IMR-90 (cell line): ENCODE measurements around the gene UBE2N. TPM values are rescaled to one million over a fixed set of nuclear protein-coding genes. Genes with fewer than 3 reads are reported as not detected.

Source experiments
- ATAC-seq: fragments of 200-7000 bp; cut with Tn5 transposase; 2 replicates; pipeline ENCODE4 v1.9.1; 2020; ENCODE audit warnings: low read depth, mild to moderate bottlenecking, moderate library complexity
- BruUV-seq: library from RNA; stranded (reverse); fragments of 400-500 nt; replicated peaks from 2 replicates; lab custom pipeline; 2021; lab: Mats Ljungman, UMichigan
- CTCF ChIA-PET: fragments of 300-600 bp; formaldehyde crosslinking; extraction: SDS; loops from one replicate; lab custom pipeline; 2021; ENCODE audit warnings: antibody characterized with exemption; lab: Yijun Ruan, JAX
- POLR2A ChIA-PET: fragments of 300-600 bp; sonication (Branson Sonifier 250); formaldehyde crosslinking; loops from one replicate; lab custom pipeline; 2022; ENCODE audit warnings: antibody characterized with exemption; ENCODE audit not compliant: unreplicated experiment; lab: Charles Lee
- DNase-seq: peaks from one replicate; pipeline ENCODE4 v3.0.0; 2013
- H2AFZ ChIP-seq: replicated peaks from 2 replicates; pipeline ENCODE3; 2013; ENCODE audit warnings: low read length, mild to moderate bottlenecking; ENCODE audit not compliant: poor library complexity
- H2AK5ac ChIP-seq: 2 replicates; pipeline ENCODE4 v1.6.1; 2013; ENCODE audit warnings: low read depth, low read length, inconsistent platforms
- H2AK9ac ChIP-seq: replicated peaks from 2 replicates; pipeline ENCODE3; 2013; ENCODE audit warnings: mild to moderate bottlenecking, low read depth, low read length, moderate library complexity; ENCODE audit not compliant: poor library complexity
- H2BK120ac ChIP-seq: 2 replicates; pipeline ENCODE4 v1.6.1; 2013; ENCODE audit warnings: low read depth, low read length, inconsistent platforms
- H2BK15ac ChIP-seq: 3 replicates; pipeline ENCODE4 v1.6.1; 2013; ENCODE audit warnings: low read depth, low read length, inconsistent platforms
- H2BK20ac ChIP-seq: 2 replicates; pipeline ENCODE4 v1.6.1; 2013; ENCODE audit warnings: low read depth, mild to moderate bottlenecking, inconsistent platforms, low read length, moderate library complexity
- H2BK5ac ChIP-seq: 2 replicates; pipeline ENCODE4 v1.6.1; 2013; ENCODE audit warnings: mild to moderate bottlenecking, low read depth, low read length, inconsistent platforms; ENCODE audit not compliant: poor library complexity, severe bottlenecking
- H3K14ac ChIP-seq: replicated peaks from 2 replicates; pipeline ENCODE4 v1.6.1; 2013; ENCODE audit warnings: low read depth, low read length, inconsistent platforms
- H3K18ac ChIP-seq: 2 replicates; pipeline ENCODE4 v1.6.1; 2013; ENCODE audit warnings: low read depth, low read length, control low read depth
- H3K23ac ChIP-seq: 2 replicates; pipeline ENCODE4 v1.6.1; 2013; ENCODE audit warnings: low read depth, low read length, inconsistent platforms
- H3K27ac ChIP-seq: 2 replicates; pipeline ENCODE4 v1.5.1; 2013; ENCODE audit warnings: mild to moderate bottlenecking, control low read depth, low read length; ENCODE audit not compliant: insufficient read depth
- H3K27me3 ChIP-seq: 2 replicates; pipeline ENCODE4 v1.6.1; 2013; ENCODE audit warnings: low read length; ENCODE audit not compliant: control insufficient read depth, insufficient read depth
- H3K36me3 ChIP-seq: 2 replicates; pipeline ENCODE4 v1.6.1; 2013; ENCODE audit warnings: low read length, mixed read lengths; ENCODE audit not compliant: control insufficient read depth, insufficient read depth
- H3K4ac ChIP-seq: 2 replicates; pipeline ENCODE4 v1.6.1; 2013; ENCODE audit warnings: low read depth, low read length, inconsistent platforms
- H3K4me1 ChIP-seq: 2 replicates; pipeline ENCODE4 v1.6.1; 2013; ENCODE audit warnings: low read length, mixed read lengths; ENCODE audit not compliant: control insufficient read depth, insufficient read depth
- H3K4me2 ChIP-seq: 2 replicates; pipeline ENCODE4 v1.6.1; 2013; ENCODE audit warnings: low read depth, mild to moderate bottlenecking, control low read depth, low read length, moderate library complexity
- H3K4me3 ChIP-seq: 2 replicates; pipeline ENCODE4 v1.5.1; 2013; ENCODE audit warnings: low read depth, mild to moderate bottlenecking, control low read depth, low read length, moderate library complexity; ENCODE audit not compliant: insufficient read depth
- H3K56ac ChIP-seq: 2 replicates; pipeline ENCODE4 v1.6.1; 2013; ENCODE audit warnings: low read length, inconsistent platforms; ENCODE audit not compliant: insufficient read depth; ENCODE audit errors: extremely low read depth
- H3K79me1 ChIP-seq, 2 experiments: 2 replicates each; pipeline ENCODE4 v1.6.1; 2013; ENCODE audit warnings: low read length in 2 of 2, inconsistent platforms in 1 of 2, low read depth in 1 of 2
- H3K9ac ChIP-seq: 2 replicates; pipeline ENCODE4 v1.6.1; 2013; ENCODE audit warnings: low read depth, low read length, control low read depth
- H3K9me1 ChIP-seq: 2 replicates; pipeline ENCODE4 v1.6.1; 2013; ENCODE audit warnings: low read length, inconsistent platforms; ENCODE audit not compliant: insufficient read depth
- H3K9me3 ChIP-seq: 2 replicates; pipeline ENCODE4 v1.6.1; 2013; ENCODE audit warnings: low read length; ENCODE audit not compliant: control insufficient read depth, insufficient read depth
- H4K20me1 ChIP-seq: 2 replicates; pipeline ENCODE4 v1.6.1; 2013; ENCODE audit warnings: low read length, inconsistent platforms; ENCODE audit not compliant: insufficient read depth
- H4K5ac ChIP-seq: 2 replicates; pipeline ENCODE4 v1.6.1; 2013; ENCODE audit warnings: mild to moderate bottlenecking, low read depth, low read length, control low read depth
- H4K8ac ChIP-seq, 2 experiments: 2 replicates each; pipeline ENCODE4 v1.6.1; 2013; ENCODE audit warnings: low read depth in 2 of 2, low read length in 2 of 2, control low read depth in 1 of 2, inconsistent platforms in 1 of 2
- H4K91ac ChIP-seq: 2 replicates; pipeline ENCODE4 v1.6.1; 2013; ENCODE audit warnings: low read depth, low read length, inconsistent platforms; ENCODE audit not compliant: insufficient read depth
- BHLHE40 ChIP-seq: fragments of 150-350 bp; IDR thresholded peaks from 2 replicates; pipeline ENCODE4 v1.6.1; 2016; ENCODE audit warnings: mild to moderate bottlenecking, low read depth, low read length
- CEBPB ChIP-seq: IDR thresholded peaks from 2 replicates; pipeline ENCODE4 v1.6.1; 2012; ENCODE audit warnings: low read depth, low read length, improper control_type of control experiment
- CHD1 ChIP-seq: IDR thresholded peaks from 2 replicates; pipeline ENCODE4 v1.6.1; 2012; ENCODE audit warnings: low read depth, low read length, improper control_type of control experiment
- CTCF ChIP-seq: conservative IDR thresholded peaks from 2 replicates; pipeline ENCODE4 v1.5.1; 2012; ENCODE audit warnings: mild to moderate bottlenecking, low read depth, low read length, improper control_type of control experiment
- ELK1 ChIP-seq: fragments of 150-350 bp; IDR thresholded peaks from 2 replicates; pipeline ENCODE4 v1.6.1; 2016; ENCODE audit warnings: low read depth, mild to moderate bottlenecking, low read length, moderate library complexity, borderline replicate concordance
- FOS ChIP-seq: fragments of 150-350 bp; IDR thresholded peaks from 2 replicates; pipeline ENCODE4 v1.6.1; 2016; ENCODE audit warnings: low read depth, low read length
- MAFK ChIP-seq: IDR thresholded peaks from 2 replicates; pipeline ENCODE4 v1.6.1; 2012; ENCODE audit warnings: low read depth, low read length, improper control_type of control experiment
- MAZ ChIP-seq: IDR thresholded peaks from 2 replicates; pipeline ENCODE4 v1.6.1; 2012; ENCODE audit warnings: low read depth, mild to moderate bottlenecking, low read length, improper control_type of control experiment, moderate library complexity, borderline replicate concordance
- MXI1 ChIP-seq: IDR thresholded peaks from 2 replicates; pipeline ENCODE4 v1.6.1; 2012; ENCODE audit warnings: low read depth, mild to moderate bottlenecking, low read length, moderate library complexity, borderline replicate concordance
- NFE2L2 ChIP-seq: fragments of 150-350 bp; IDR thresholded peaks from 2 replicates; pipeline ENCODE4 v1.6.1; 2016; ENCODE audit warnings: low read depth, mild to moderate bottlenecking, low read length
- RAD21 ChIP-seq: IDR thresholded peaks from 2 replicates; pipeline ENCODE4 v1.6.1; 2012; ENCODE audit warnings: low read length, improper control_type of control experiment
- RCOR1 ChIP-seq: IDR thresholded peaks from 2 replicates; pipeline ENCODE4 v1.6.1; 2012; ENCODE audit warnings: mild to moderate bottlenecking, low read length, improper control_type of control experiment; ENCODE audit not compliant: insufficient replicate concordance
- SMC3 ChIP-seq: fragments of 150-350 bp; IDR thresholded peaks from 2 replicates; pipeline ENCODE4 v1.6.1; 2016; ENCODE audit warnings: low read depth, mild to moderate bottlenecking, antibody characterized with exemption, low read length, moderate library complexity
- WGBS, 2 experiments: methylation state at CpG; one replicate each; pipeline versions ENCODE4 v1.1.5 to v1.1.7; 2013; ENCODE audit warnings: missing lambda C conversion rate in 2 of 2; ENCODE audit not compliant: insufficient read length in 1 of 2; ENCODE audit errors: extremely low coverage in 2 of 2; 5-methylcytosine and 5-hydroxymethylcytosine counted together
- dilution Hi-C: fragments of 300-500 bp; cut with HindIII; formaldehyde crosslinking; loops from one replicate; pipeline ENCODE4 v1.14.3; 2018; ENCODE audit warnings: low sequenced_read_pairs; ENCODE audit not compliant: unreplicated experiment
- in situ Hi-C: fragments of 300-500 bp; cut with MboI; formaldehyde crosslinking; loops from 3 replicates; pipeline ENCODE4 v1.14.3; 2019; ENCODE audit warnings: low sequenced_read_pairs, inconsistent platforms, mixed read lengths
- intact Hi-C: fragments of 100-400 bp; cut with micrococcal nuclease; formaldehyde crosslinking; loops from 2 replicates; pipeline ENCODE4 v1.10.0; 2022
- polyA plus RNA-seq, 3 experiments: library from polyadenylated mRNA; depleted of rRNA; stranded (reverse); fragments of >200 nt; gene quantifications; 2 replicates each; pipeline ENCODE4 v1.2.3, GENCODE V29; 2012; ENCODE audit warnings: low replicate concordance in 1 of 3
- total RNA-seq: library from RNA; depleted of rRNA; stranded (reverse); fragments of >200 nt; gene quantifications from 2 replicates; pipeline ENCODE4 v1.2.3, GENCODE V29; 2012

The UBE2N gene
- total and polyA plus RNA-seq, 2 of the 4 experiments (the other 2 are of a cell fraction): 64.5 to 103 TPM

DNA sequence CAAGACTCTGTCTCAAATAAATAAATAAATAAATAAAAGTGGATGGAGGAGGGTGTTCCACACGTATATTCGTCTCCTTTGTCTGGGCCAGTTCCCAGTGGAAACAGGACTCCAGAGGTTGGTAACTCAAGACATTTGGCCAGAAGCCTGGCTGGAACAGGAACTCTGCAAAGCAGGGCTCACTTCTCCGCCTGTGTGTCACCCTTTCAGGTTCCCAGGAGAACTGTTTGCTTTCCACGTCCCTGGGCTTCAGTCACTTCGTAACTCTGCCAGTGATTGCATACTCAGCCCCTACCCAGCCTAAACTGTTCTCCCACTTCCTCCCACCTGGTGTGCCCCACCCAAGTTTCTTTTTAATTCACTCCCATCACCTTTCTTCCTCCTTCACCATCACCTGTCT, 7.0 kb upstream of the UBE2N start:
- in situ Hi-C loops (no loop called here), intact Hi-C loops (no loop called here), dilution Hi-C loops (no loop called here)
- Histone ChIP-seq H3K4me1 (no peaks in the 10 kb centered on the region), H4K20me1 (no peaks in the 10 kb centered on the region), H4K8ac (no peak overlapping the region), H2BK5ac (no peak overlapping the region), H3K79me1 (no peaks in the 10 kb centered on the region; a peak in 2 of 4 replicates), H4K5ac (no peak overlapping the region), H3K4ac (no peak overlapping the region), H3K4me3 (no peak overlapping the region), H4K91ac (no peak overlapping the region), H2AFZ (no peak overlapping the region), H2AK9ac (no peak overlapping the region), H2AK5ac (no peak overlapping the region), H3K14ac (no peak overlapping the region), H3K18ac (no peak overlapping the region), H3K56ac (no peak overlapping the region), H3K9ac (no peak overlapping the region), H3K27me3 (no peaks in the 10 kb centered on the region), H2BK15ac (no peak overlapping the region), H2BK20ac (no peak overlapping the region), H3K9me1 (peaks cover 1% of the 10 kb centered on the region; the same call in 1 of the 2 replicates), H3K9me3 (no peaks in the 10 kb centered on the region), H3K36me3 (no peaks in the 10 kb centered on the region), H2BK120ac (no peak overlapping the region), H3K27ac (no peak overlapping the region), H3K23ac (no peak overlapping the region), H3K4me2 (no peak overlapping the region)
- no peak for ATAC-seq
- 75% methylated on average over 3 of the region's 5 CpGs; no CpG with 5 or more reads in 1 of the 2 experiments for WGBS, 2 experiments
- TF ChIP-seq MAZ (no peak), ELK1 (no peak), MXI1 (no peak), FOS (no peak), NFE2L2 (no peak), CEBPB (no peak), RAD21 (no peak), CTCF (no peak), MAFK (no peak), CHD1 (no peak), BHLHE40 (no peak), SMC3 (no peak), RCOR1 (no peak)
- CTCF ChIA-PET: interaction anchor here (1.1 kb wide), 1 partner anchor 12 kb away, joined by 3 read pairs; no protein-coding TSS in a partner anchor
- no TSS peak for BruUV-seq
- no peak for DNase-seq
- POLR2A ChIA-PET: no interaction called here
